DND-41 (cell line): ENCODE results near the gene ACSL3.

Experiments used
- ATAC-seq: fragments of 200-7000 bp; cut with Tn5 transposase; 3 replicates; pipeline ENCODE4 v1.9.1; 2021; ENCODE audit warnings: low read depth; ENCODE audit not compliant: insufficient read depth
- DNase-seq: peaks from one replicate; pipeline ENCODE4 v3.0.0-alpha.2; 2020
- H2AFZ ChIP-seq: 2 replicates; pipeline ENCODE4 v1.6.0; 2012; ENCODE audit warnings: low read depth, low read length
- H3K27ac ChIP-seq: 2 replicates; pipeline ENCODE4 v1.5.1; 2012; ENCODE audit warnings: low read length, inconsistent platforms
- H3K27me3 ChIP-seq: fragments of 200-600 bp; sonication (generic); 2 replicates; pipeline ENCODE4 v1.6.0; 2012; ENCODE audit warnings: low read length, mild to moderate bottlenecking, inconsistent platforms; ENCODE audit not compliant: insufficient read depth, poor library complexity
- H3K36me3 ChIP-seq: 2 replicates; pipeline ENCODE4 v1.5.1; 2012; ENCODE audit warnings: low read length, inconsistent platforms; ENCODE audit not compliant: insufficient read depth
- H3K4me1 ChIP-seq: 2 replicates; pipeline ENCODE4 v1.5.1; 2012; ENCODE audit warnings: mild to moderate bottlenecking, low read length; ENCODE audit not compliant: insufficient read depth
- H3K4me2 ChIP-seq: 2 replicates; pipeline ENCODE4 v1.6.0; 2012; ENCODE audit warnings: mild to moderate bottlenecking, moderate library complexity, low read length, inconsistent platforms; ENCODE audit not compliant: insufficient read depth
- H3K4me3 ChIP-seq, 2 experiments: fragments of 200-600 bp in 1 of 2; shearing (Covaris generic) in 1 of 2; 2 replicates each; pipeline ENCODE4 v1.5.1; 2012 to 2016; ENCODE audit warnings: inconsistent platforms in 2 of 2, low read length in 2 of 2, mild to moderate bottlenecking in 2 of 2, low read depth in 1 of 2, moderate library complexity in 1 of 2
- H3K79me2 ChIP-seq: 2 replicates; pipeline ENCODE4 v1.6.0; 2012; ENCODE audit warnings: low read length, inconsistent platforms; ENCODE audit not compliant: insufficient read depth
- H3K9ac ChIP-seq: 2 replicates; pipeline ENCODE4 v1.6.0; 2012; ENCODE audit warnings: low read depth, mild to moderate bottlenecking, inconsistent platforms, low read length, moderate library complexity
- H3K9me3 ChIP-seq: 2 replicates; pipeline ENCODE4 v1.5.1; 2012; ENCODE audit warnings: low read length, moderate library complexity, mild to moderate bottlenecking, inconsistent platforms; ENCODE audit not compliant: insufficient read depth, severe bottlenecking
- H4K20me1 ChIP-seq: 2 replicates; pipeline ENCODE4 v1.6.0; 2012; ENCODE audit warnings: low read length; ENCODE audit not compliant: insufficient read depth
- CTCF ChIP-seq: IDR thresholded peaks from 2 replicates; pipeline ENCODE4 v1.5.1; 2012; ENCODE audit warnings: borderline replicate concordance, low read length, moderate library complexity, mild to moderate bottlenecking; ENCODE audit not compliant: poor library complexity, severe bottlenecking; ENCODE audit errors: extremely low read depth
- EZH2 ChIP-seq: IDR thresholded peaks from 3 replicates; pipeline ENCODE4 v1.6.1; 2012; ENCODE audit warnings: borderline replicate concordance, low read depth, mild to moderate bottlenecking, moderate library complexity, low read length, inconsistent platforms; ENCODE audit not compliant: severe bottlenecking

ACSL3 gene

GRCh38 chr2:222964376-222965031, 103.7 kb downstream of the ACSL3 start:
- Histone ChIP-seq H2AFZ (no peak overlapping the region), H3K79me2 (no peaks in the 10 kb centered on the region), H3K4me2 (no peak overlapping the region), H3K36me3 (no peaks in the 10 kb centered on the region), H3K9me3 (no peaks in the 10 kb centered on the region), H3K27me3 (no peaks in the 10 kb centered on the region), H3K27ac (no peak overlapping the region), H3K4me3 (no peak overlapping the region), H4K20me1 (no peaks in the 10 kb centered on the region), H3K4me1 (no peaks in the 10 kb centered on the region), H3K9ac (no peak overlapping the region)
- DNase-seq (no peak), ATAC-seq (no peak)
- TF ChIP-seq EZH2: no peak
- TF ChIP-seq CTCF: no peak

GRCh38 chr2:222965555-222965954, 104.7 kb downstream of the ACSL3 start:
- Histone ChIP-seq H3K27ac (no peak overlapping the region), H2AFZ (no peak overlapping the region), H3K79me2 (no peaks in the 10 kb centered on the region), H4K20me1 (no peaks in the 10 kb centered on the region), H3K36me3 (no peaks in the 10 kb centered on the region), H3K9ac (no peak overlapping the region), H3K4me3 (no peak overlapping the region), H3K4me1 (no peaks in the 10 kb centered on the region), H3K4me2 (no peak overlapping the region), H3K27me3 (no peaks in the 10 kb centered on the region), H3K9me3 (no peaks in the 10 kb centered on the region)
- DNase-seq (no peak), ATAC-seq (no peak)
- TF ChIP-seq CTCF: no peak

GRCh38 chr2:222968550-222969155, 107.8 kb downstream of the ACSL3 start:
- no peak for TF ChIP-seq CTCF
- TF ChIP-seq EZH2: no peak
- 0 out of 2 replicates have a peak, but pooled peaks cover 3% of the 10 kb centered on the region for H3K4me1 ChIP-seq
- H3K4me3 ChIP-seq: no peak overlapping the region
- no peaks in the 10 kb centered on the region for H3K27me3 ChIP-seq
- H3K9ac ChIP-seq: no peak overlapping the region
- no peak overlapping the region for H3K27ac ChIP-seq
- no peaks in the 10 kb centered on the region for H3K9me3 ChIP-seq
- no peaks in the 10 kb centered on the region for H3K36me3 ChIP-seq
- ATAC-seq (no peak), DNase-seq (no peak)
- H4K20me1 ChIP-seq: no peaks in the 10 kb centered on the region
- no peak overlapping the region for H2AFZ ChIP-seq
- H3K79me2 ChIP-seq: no peaks in the 10 kb centered on the region
- H3K4me2 ChIP-seq: no peak overlapping the region
